Right lobe of liver (tissue), 6 donors: Measurements from ENCODE around the gene NFATC1. TPM values are rescaled to one million over a fixed set of nuclear protein-coding genes. Genes with fewer than 3 reads are reported as not detected.

Source experiments
- ATAC-seq, 4 donors: fragments of 200-7000 bp; cut with Tn5 transposase; one replicate each; pipeline ENCODE4 v1.9.1; 2020; ENCODE audit warnings: mild to moderate bottlenecking in 4 of 4, moderate library complexity in 4 of 4
- DNase-seq, 3 donors: peaks; one replicate each; pipeline ENCODE4 v3.0.0-alpha.2; 2020
- H3K27ac ChIP-seq, 3 donors: fragments of 200-600 bp; one replicate each; pipeline ENCODE4 v1.8.0; 2022
- H3K27me3 ChIP-seq, 2 donors: fragments of 200-600 bp; one replicate each; pipeline ENCODE4 v1.8.0; 2022
- H3K36me3 ChIP-seq, 4 donors: fragments of 200-600 bp; sonication (generic) in 1 of 4; one replicate each; pipeline versions ENCODE4 v1.5.1 to v1.8.0; 2017 to 2022; ENCODE audit warnings: control low read depth in 1 of 4
- H3K4me1 ChIP-seq, 4 donors: fragments of 200-600 bp; sonication (generic) in 1 of 4; one replicate each; pipeline versions ENCODE4 v1.5.1 to v1.8.0; 2017 to 2022; ENCODE audit warnings: control low read depth in 1 of 4
- H3K4me3 ChIP-seq, 3 donors: fragments of 200-600 bp; one replicate each; pipeline ENCODE4 v1.8.0; 2022
- H3K9me3 ChIP-seq, 4 donors: fragments of 200-600 bp; sonication (generic) in 1 of 4; one replicate each; pipeline versions ENCODE4 v1.5.1 to v1.8.0; 2017 to 2022; ENCODE audit warnings: control low read depth in 1 of 4
- CTCF ChIP-seq, 4 donors: fragments of 200-600 bp in 3 of 4; fragments of 450-650 bp in 1 of 4; IDR thresholded peaks; one replicate each; pipeline versions ENCODE4 v1.5.1 to v1.8.0; 2016 to 2022; ENCODE audit warnings: antibody characterized with exemption in 4 of 4, mild to moderate bottlenecking in 2 of 4
- POLR2A ChIP-seq: fragments of 450-650 bp; IDR thresholded peaks from one replicate; pipeline ENCODE4 v1.6.1; 2017; ENCODE audit warnings: antibody characterized with exemption, mild to moderate bottlenecking
- WGBS: methylation state at CpG from one replicate; pipeline ENCODE4 v1.1.6; 2018; ENCODE audit warnings: low coverage, low lambda C conversion rate; ENCODE audit not compliant: insufficient coverage; ENCODE audit errors: missing lambda C conversion rate; 5-methylcytosine and 5-hydroxymethylcytosine counted together
- intact Hi-C, 2 donors: fragments of 100-400 bp; cut with DNase I; formaldehyde crosslinking; loops; one replicate each; pipeline versions ENCODE4 v1.11.2 to v1.14.1; 2022
- total RNA-seq, 6 experiments: library from RNA; depleted of rRNA in 2 of 6; stranded (reverse); fragments of >200 nt in 2 of 6; fragmentation: NEBNext Ultra II Directional in 3 of 6; extraction: Animal tissue kit (Norgen Biotek cat#: 25700) in 3 of 6; gene quantifications; one replicate each; pipeline versions ENCODE4 v1.1.0 to v1.2.4, GENCODE V29; 2016 to 2023
- donor health status: DM: no; HTN: yes; CAD: no.
- donor health status: DM: no; HTN: no; CAD: no.
- donor health status: DM: no; HTN: no; CAD: no.
- donor health status: DM: no; HTN: yes; CAD: no.
- donor health status: DM: no; HTN: yes; CAD: no.

NFATC1 gene
- total RNA-seq, 6 experiments from 2014 or later = 1.00 to 4.3 (median 2.9) TPM

DNA sequence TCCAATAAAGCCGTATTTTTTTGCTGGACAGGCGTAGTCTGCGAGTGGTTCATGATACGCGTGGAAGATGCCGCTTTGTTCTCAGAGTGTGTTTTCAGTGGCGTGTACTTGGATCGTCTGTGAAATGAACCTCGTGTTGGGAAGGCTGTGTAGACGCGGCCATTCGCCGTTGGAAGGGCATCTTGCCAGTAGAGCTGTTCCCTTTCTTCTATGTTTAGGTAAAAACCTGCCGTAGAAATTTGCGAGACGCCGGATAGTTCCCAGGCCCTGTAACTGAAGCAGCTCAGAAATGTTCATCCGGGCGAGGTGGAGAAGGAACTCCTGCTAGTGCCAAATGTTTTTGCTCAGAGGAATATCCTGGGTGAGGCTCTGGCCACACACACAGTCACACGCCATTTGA, 133.6 kb downstream of the NFATC1 start:
- H3K27me3 ChIP-seq = no peaks in the 10 kb centered on the region
- 85% methylated on average over 8 of the region's 20 CpGs for WGBS
- DNase-seq (peak in 2 of 3 donors; percentile 14 to 22), ATAC-seq (no peak)
- H3K4me3 ChIP-seq = no peak overlapping the region
- no peaks in the 10 kb centered on the region for H3K4me1 ChIP-seq
- no peak overlapping the region for H3K27ac ChIP-seq
- intact Hi-C loops = loop anchor here (5.0 kb wide), 1 partner anchor 147 kb away; no protein-coding TSS in a partner anchor
- no peaks in the 10 kb centered on the region for H3K36me3 ChIP-seq
- H3K9me3 ChIP-seq = no peaks in the 10 kb centered on the region
- no peak for TF ChIP-seq CTCF (IDR thresholded peaks at IDR 0.05)
- no peak for TF ChIP-seq POLR2A

DNA sequence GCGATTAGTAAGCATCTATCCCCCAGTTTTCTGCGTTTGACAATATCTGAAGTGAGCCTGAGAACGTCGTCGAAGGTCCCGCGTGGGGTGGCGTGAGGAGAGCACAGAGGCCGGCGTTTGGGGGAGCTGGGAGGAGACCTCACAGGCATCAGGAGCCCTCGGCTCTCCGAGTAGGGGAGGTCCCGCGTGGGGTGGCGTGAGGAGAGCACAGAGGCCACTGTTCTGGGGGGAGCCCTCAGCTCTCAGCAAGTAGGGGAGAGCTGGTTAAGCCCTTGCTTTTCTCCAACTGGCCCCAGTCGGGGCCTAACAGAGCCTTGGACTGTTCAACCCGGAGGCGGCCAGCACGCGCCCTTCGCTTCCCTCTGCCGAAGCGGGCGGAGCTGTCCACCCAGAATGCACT, 134.3 kb downstream of the NFATC1 start:
- H3K9me3 ChIP-seq = no peaks in the 10 kb centered on the region
- no peak overlapping the region for H3K27ac ChIP-seq
- peak in 2 of 3 donors; percentile 25 to 42 for DNase-seq
- intact Hi-C loops = loop anchor here (5.0 kb wide), 1 partner anchor 148 kb away; no protein-coding TSS in a partner anchor
- H3K36me3 ChIP-seq = no peaks in the 10 kb centered on the region
- 89% methylated on average over 10 of the region's 24 CpGs for WGBS
- no peaks in the 10 kb centered on the region for H3K27me3 ChIP-seq
- H3K4me1 ChIP-seq = no peaks in the 10 kb centered on the region
- TF ChIP-seq CTCF (IDR thresholded peaks at IDR 0.05) (no peak), POLR2A (no peak)
- no peak overlapping the region for H3K4me3 ChIP-seq
- ATAC-seq = no peak

- Histone ChIP-seq H3K4me1 (no peaks in the 10 kb centered on the region), H3K27ac (no peak overlapping the region), H3K9me3 (no peaks in the 10 kb centered on the region), H3K36me3 (no peaks in the 10 kb centered on the region), H3K27me3 (no peaks in the 10 kb centered on the region), H3K4me3 (no peak overlapping the region)
- ATAC-seq (no peak), DNase-seq (peak in 2 of 3 donors; percentile 23 to 40)
- intact Hi-C loops = no loop called here
- WGBS = 86% methylated on average over 9 of the region's 18 CpGs
- no peak for TF ChIP-seq CTCF (IDR thresholded peaks at IDR 0.05)
- TF ChIP-seq POLR2A = no peak
Measured at GRCh38 chr18:79530821-79531220, 135.1 kb downstream of the NFATC1 start.

DNA sequence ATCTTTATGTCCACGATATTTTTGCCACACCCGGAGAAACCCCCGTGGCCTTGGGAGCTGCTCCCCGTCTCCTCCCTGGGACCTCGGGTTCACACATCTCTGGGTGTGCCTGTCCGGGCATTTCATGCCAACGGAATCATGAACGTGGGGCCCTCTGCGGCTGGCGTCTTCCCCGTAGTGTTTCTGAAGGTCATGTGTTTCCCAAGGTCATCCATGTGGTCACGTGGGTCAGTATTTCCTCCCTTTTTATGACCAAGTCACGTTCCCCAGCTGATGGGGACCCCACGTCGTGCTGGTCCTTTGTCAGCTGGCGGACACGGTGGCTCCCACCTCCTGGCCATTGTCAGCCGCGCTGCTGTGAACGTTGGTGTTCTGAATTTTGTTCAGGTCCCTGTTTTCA, 135.7 kb downstream of the NFATC1 start:
- Histone ChIP-seq H3K36me3 (no peaks in the 10 kb centered on the region), H3K9me3 (no peaks in the 10 kb centered on the region), H3K27ac (no peak overlapping the region), H3K27me3 (no peaks in the 10 kb centered on the region), H3K4me3 (no peak overlapping the region), H3K4me1 (no peaks in the 10 kb centered on the region)
- no peak for ATAC-seq
- peak in 2 of 3 donors; percentile 23 to 51 for DNase-seq
- 81% methylated on average over 18 of the region's 20 CpGs for WGBS
- TF ChIP-seq CTCF (IDR thresholded peaks at IDR 0.05) = no peak
- TF ChIP-seq POLR2A = no peak
- intact Hi-C loops = no loop called here

DNA sequence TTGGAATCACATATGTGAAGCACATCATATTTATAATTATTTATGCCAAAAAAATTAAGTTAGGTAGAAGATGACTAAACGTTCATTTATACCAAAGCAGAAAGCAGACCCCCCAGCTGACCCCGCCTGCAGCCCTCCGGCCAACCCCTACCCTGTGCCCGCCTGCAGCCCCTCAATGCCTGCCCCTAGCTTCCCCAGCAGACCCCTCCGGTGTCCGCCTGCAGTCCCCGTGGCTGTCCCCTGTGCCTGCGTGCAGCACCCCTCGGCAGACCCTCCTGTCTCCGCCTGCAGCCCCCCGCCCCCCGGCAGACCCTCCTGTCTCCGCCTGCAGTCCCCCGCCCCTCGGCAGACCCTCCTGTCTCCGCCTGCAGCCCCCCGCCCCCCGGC, 136.2 kb downstream of the NFATC1 start:
- Histone ChIP-seq H3K4me1 (no peaks in the 10 kb centered on the region), H3K36me3 (no peaks in the 10 kb centered on the region), H3K27me3 (no peaks in the 10 kb centered on the region), H3K9me3 (no peaks in the 10 kb centered on the region), H3K4me3 (no peak overlapping the region), H3K27ac (no peak overlapping the region)
- DNase-seq = peak in 2 of 3 donors; percentile 21 to 36
- no peak for ATAC-seq
- WGBS = 57% methylated on average over 4 of the region's 18 CpGs
- intact Hi-C loops = no loop called here
- no peak for TF ChIP-seq POLR2A
- no peak for TF ChIP-seq CTCF (IDR thresholded peaks at IDR 0.05)
